Nephron (organoid): ENCODE measurements around the gene PRTG.

Experiments
- H3K27ac Mint-ChIP-seq, 3 experiments: 2 replicates each; pipeline ENCODE4 v1.8.0; 2020; ENCODE audit warnings: mixed read lengths in 3 of 3, mild to moderate bottlenecking in 2 of 3, moderate library complexity in 1 of 3
- H3K27me3 Mint-ChIP-seq: 2 replicates; pipeline ENCODE4 v1.8.0; 2021; ENCODE audit warnings: low read depth, mild to moderate bottlenecking, moderate library complexity, mixed read lengths
- H3K36me3 Mint-ChIP-seq: 2 replicates; pipeline ENCODE4 v1.8.0; 2020; ENCODE audit warnings: low read depth, mixed read lengths
- H3K4me1 Mint-ChIP-seq: 2 replicates; pipeline ENCODE4 v1.8.0; 2020; ENCODE audit warnings: mixed read lengths
- H3K4me3 Mint-ChIP-seq, 3 experiments: 2 replicates each; pipeline ENCODE4 v1.8.0; 2020; ENCODE audit warnings: mild to moderate bottlenecking in 3 of 3, mixed read lengths in 3 of 3, moderate library complexity in 2 of 3
- H3K9me3 Mint-ChIP-seq: 2 replicates; pipeline ENCODE4 v1.8.0; 2020; ENCODE audit warnings: mixed read lengths
- TF ChIP-seq, protein P1 (sequence below), 3 experiments: fragments of 200-600 bp; sonication (generic); IDR thresholded peaks; one replicate each; pipeline ENCODE4 v1.5.0; 2021; ENCODE audit warnings: antibody characterized with exemption in 3 of 3; ENCODE audit not compliant: unreplicated experiment in 3 of 3

Gene PRTG

DNA sequence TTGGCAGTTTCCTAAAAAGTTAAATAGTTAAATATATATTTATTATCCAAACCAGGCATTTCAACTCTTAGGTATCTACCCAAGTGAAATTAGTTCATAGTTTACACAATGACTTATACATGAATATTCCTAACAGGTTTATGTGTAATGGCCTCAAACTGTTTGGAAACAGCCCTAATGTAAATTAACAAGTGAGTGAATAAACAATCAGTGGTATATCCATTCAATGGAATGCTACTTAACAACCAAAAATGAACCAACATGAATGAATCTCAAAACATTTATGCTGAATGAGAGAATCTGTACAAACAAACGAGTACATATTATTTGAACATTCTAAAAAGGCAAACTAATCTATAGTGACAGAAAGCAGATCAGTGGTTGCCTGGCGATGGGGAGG, 33.5 kb downstream of the PRTG start:
- peaks cover 3% of the 10 kb centered on the region for H3K9me3 Mint-ChIP-seq
- peaks cover 9% of the 10 kb centered on the region for H3K4me1 Mint-ChIP-seq
- H3K4me3 Mint-ChIP-seq, result no peak overlapping the region
- no peak overlapping the region for H3K27ac Mint-ChIP-seq
- TF ChIP-seq, protein P1, sequence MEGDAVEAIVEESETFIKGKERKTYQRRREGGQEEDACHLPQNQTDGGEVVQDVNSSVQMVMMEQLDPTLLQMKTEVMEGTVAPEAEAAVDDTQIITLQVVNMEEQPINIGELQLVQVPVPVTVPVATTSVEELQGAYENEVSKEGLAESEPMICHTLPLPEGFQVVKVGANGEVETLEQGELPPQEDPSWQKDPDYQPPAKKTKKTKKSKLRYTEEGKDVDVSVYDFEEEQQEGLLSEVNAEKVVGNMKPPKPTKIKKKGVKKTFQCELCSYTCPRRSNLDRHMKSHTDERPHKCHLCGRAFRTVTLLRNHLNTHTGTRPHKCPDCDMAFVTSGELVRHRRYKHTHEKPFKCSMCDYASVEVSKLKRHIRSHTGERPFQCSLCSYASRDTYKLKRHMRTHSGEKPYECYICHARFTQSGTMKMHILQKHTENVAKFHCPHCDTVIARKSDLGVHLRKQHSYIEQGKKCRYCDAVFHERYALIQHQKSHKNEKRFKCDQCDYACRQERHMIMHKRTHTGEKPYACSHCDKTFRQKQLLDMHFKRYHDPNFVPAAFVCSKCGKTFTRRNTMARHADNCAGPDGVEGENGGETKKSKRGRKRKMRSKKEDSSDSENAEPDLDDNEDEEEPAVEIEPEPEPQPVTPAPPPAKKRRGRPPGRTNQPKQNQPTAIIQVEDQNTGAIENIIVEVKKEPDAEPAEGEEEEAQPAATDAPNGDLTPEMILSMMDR (IDR thresholded peaks at IDR 0.05; ENCODE audit: unreplicated experiment in 3 of 3), result no peak
- H3K36me3 Mint-ChIP-seq, result peaks cover 34% of the 10 kb centered on the region
- no peaks in the 10 kb centered on the region for H3K27me3 Mint-ChIP-seq

DNA sequence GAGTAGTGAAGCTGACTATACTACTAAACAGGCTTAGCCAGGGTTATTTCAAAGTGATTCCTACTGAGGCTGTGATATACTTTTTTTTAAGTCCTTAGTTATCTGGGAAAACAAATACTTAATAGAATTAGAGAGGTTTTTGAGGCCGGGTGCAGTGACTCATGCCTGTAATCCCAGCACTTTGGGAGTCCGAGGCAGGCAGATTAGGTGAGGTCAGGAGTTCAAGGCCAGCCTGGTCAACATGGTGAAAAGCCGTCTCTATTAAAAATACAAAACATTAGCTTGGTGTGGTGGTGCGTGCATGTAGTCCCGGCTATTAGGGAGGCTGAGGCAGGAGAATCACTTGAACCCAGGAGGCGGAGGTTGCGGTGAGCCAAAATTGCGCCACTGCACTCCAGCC, 34.2 kb downstream of the PRTG start:
- peaks cover 34% of the 10 kb centered on the region for H3K36me3 Mint-ChIP-seq
- peaks cover 3% of the 10 kb centered on the region for H3K9me3 Mint-ChIP-seq
- no peak overlapping the region for H3K4me3 Mint-ChIP-seq
- no peak overlapping the region for H3K27ac Mint-ChIP-seq
- TF ChIP-seq, protein P1 (IDR thresholded peaks at IDR 0.05; ENCODE audit: unreplicated experiment in 3 of 3), result no peak
- H3K4me1 Mint-ChIP-seq, result peaks cover 14% of the 10 kb centered on the region
- H3K27me3 Mint-ChIP-seq, result no peaks in the 10 kb centered on the region

DNA sequence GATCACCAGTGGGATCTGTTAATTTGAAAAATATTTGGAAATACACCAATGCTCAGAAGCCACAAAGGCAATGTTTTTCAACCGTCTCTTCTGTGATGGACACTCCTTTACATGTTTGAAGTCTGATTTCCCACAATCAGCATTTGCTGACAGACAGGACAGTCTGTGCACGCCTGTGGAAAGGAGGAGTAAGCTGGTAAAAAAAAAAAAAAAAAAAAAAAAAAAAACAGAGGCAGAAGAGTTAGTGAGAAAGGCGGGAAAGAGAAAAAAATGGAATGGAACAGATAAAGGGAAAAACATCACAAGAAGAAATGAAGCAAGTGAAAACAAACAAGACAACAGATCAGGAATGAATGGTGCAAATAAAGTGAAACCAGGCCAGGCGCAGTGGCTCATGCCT, 35.0 kb downstream of the PRTG start:
- Mint-ChIP-seq H3K9me3 (peaks cover 3% of the 10 kb centered on the region), H3K27me3 (no peaks in the 10 kb centered on the region), H3K27ac (peak overlapping the region in 2 of 3 experiments; percentile 40 to 76), H3K36me3 (peaks cover 34% of the 10 kb centered on the region), H3K4me3 (no peak overlapping the region), H3K4me1 (peaks cover 22% of the 10 kb centered on the region)
- TF ChIP-seq, protein P1 (IDR thresholded peaks at IDR 0.05; ENCODE audit: unreplicated experiment in 3 of 3), result no peak

DNA sequence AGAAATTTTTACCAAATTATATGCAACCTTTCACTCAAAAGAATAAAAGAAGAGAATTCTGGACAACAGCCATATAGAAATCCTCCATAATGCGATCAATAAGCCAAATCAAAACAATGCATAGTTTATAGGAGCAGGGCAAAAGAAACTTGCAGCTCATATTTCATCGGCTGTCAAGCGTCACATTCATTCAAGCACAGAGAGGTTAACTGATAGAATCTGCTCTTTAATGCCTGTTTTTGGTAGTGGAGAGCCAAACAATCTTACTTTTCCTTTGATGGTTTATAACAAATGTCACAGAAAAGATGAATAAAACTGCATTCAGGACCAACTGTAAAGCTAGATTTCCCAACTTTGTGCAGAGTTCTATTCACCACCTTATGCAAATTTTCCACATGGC, 35.4 kb downstream of the PRTG start:
- Mint-ChIP-seq H3K27ac (no peak overlapping the region), H3K27me3 (no peaks in the 10 kb centered on the region), H3K9me3 (peaks cover 3% of the 10 kb centered on the region), H3K36me3 (peaks cover 34% of the 10 kb centered on the region), H3K4me1 (peaks cover 23% of the 10 kb centered on the region), H3K4me3 (no peak overlapping the region)
- TF ChIP-seq, protein P1 (IDR thresholded peaks at IDR 0.05; ENCODE audit: unreplicated experiment in 3 of 3), result no peak

DNA sequence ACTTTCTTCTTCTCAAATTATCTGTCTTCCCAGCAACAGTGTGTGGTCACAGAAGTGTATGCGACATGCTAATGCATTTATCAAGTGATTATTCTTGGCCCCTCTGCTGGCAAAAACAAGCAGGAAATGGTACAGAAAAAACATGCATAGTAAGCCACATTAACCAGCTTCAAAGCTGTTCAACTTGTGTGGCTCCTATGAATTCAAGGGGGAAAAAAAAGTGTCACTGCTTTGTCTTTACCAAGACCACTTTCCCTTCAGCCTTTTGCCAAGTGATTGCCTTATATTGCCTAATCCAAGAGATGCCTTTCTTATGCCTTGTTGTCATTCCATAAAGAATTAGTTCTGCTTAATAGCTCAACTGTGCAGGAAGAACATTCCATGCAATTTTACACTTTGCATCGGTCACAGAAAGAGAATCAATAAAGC, 39.1 kb downstream of the PRTG start:
- H3K27ac Mint-ChIP-seq, result peak overlapping the region; percentile 29 to 51 (median 42)
- H3K27me3 Mint-ChIP-seq, result no peaks in the 10 kb centered on the region
- no peaks in the 10 kb centered on the region for H3K9me3 Mint-ChIP-seq
- TF ChIP-seq, protein P1 (IDR thresholded peaks at IDR 0.05; ENCODE audit: unreplicated experiment in 3 of 3), result no peak
- H3K4me3 Mint-ChIP-seq, result no peak overlapping the region
- peaks cover 12% of the 10 kb centered on the region for H3K36me3 Mint-ChIP-seq
- H3K4me1 Mint-ChIP-seq, result peaks cover 27% of the 10 kb centered on the region

DNA sequence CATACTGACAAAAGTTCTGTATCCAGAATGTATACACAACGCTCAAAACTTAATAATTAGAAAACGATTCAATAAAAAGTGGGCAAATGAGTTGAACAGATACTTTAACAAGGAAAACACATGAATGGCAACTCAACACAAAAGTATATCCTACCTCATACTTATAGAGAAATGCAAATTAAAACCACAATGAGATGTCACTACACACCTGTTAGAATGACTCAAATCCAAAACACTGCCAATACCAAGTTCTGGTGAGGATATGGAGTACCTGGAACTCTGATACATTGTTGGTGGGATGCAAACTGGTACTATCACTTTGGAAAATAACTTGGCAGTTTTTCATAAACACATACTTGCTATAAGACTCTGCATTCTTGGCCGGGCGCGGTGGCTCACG, 42.1 kb downstream of the PRTG start:
- H3K27ac Mint-ChIP-seq, result no peak overlapping the region
- peaks cover 8% of the 10 kb centered on the region for H3K36me3 Mint-ChIP-seq
- peaks cover 18% of the 10 kb centered on the region for H3K4me1 Mint-ChIP-seq
- H3K27me3 Mint-ChIP-seq, result no peaks in the 10 kb centered on the region
- no peak overlapping the region for H3K4me3 Mint-ChIP-seq
- TF ChIP-seq, protein P1 (IDR thresholded peaks at IDR 0.05; ENCODE audit: unreplicated experiment in 3 of 3), result no peak
- H3K9me3 Mint-ChIP-seq, result no peaks in the 10 kb centered on the region
